Brain microvascular endothelial cell (primary cell): ENCODE results near the gene HACE1.
"Not testable (repeated sequence)": the region's sequence is repeated elsewhere in the genome, so short reads cannot be mapped to it uniquely, and the experiment has no call there.

ENCODE experiments used
- DNase-seq: peaks from one replicate; pipeline ENCODE4 v3.0.0-alpha.2; 2020
- H3K27ac ChIP-seq: fragments of 250-450 bp; sonication (Bioruptor Pico); 2 replicates; pipeline ENCODE4 v1.5.1; 2020; ENCODE audit warnings: mild to moderate bottlenecking, moderate library complexity
- H3K27me3 ChIP-seq: fragments of 250-450 bp; sonication (Bioruptor Pico); replicated peaks from 2 replicates; pipeline ENCODE4 v1.5.1; 2020; ENCODE audit warnings: mild to moderate bottlenecking
- H3K36me3 ChIP-seq: fragments of 250-450 bp; sonication (Bioruptor Pico); replicated peaks from 2 replicates; pipeline ENCODE4 v1.5.1; 2020; ENCODE audit warnings: mild to moderate bottlenecking
- H3K4me3 ChIP-seq: 2 replicates; pipeline ENCODE4 v1.5.1; 2011; ENCODE audit warnings: low read depth, mild to moderate bottlenecking, control low read depth, low read length, moderate library complexity
- CTCF ChIP-seq: IDR thresholded peaks from 2 replicates; pipeline ENCODE4 v1.5.1; 2011; ENCODE audit warnings: low read depth, mild to moderate bottlenecking, moderate library complexity, low read length, control low read depth, inconsistent platforms; ENCODE audit errors: missing control alignments
- in situ Hi-C: cut with HindIII; loops from 2 replicates; pipeline ENCODE4 v1.10.0; 2017; ENCODE audit warnings: low sequenced_read_pairs, low pct_ligation_motif_present

HACE1 gene

GRCh38 chr6:104837158-104837557, 22.6 kb downstream of the HACE1 start:
- no peak for DNase-seq
- Histone ChIP-seq H3K27ac (no peak overlapping the region), H3K27me3 (no peaks in the 10 kb centered on the region), H3K36me3 (no peaks in the 10 kb centered on the region), H3K4me3 (no peak overlapping the region)
- in situ Hi-C loops, result no loop called here
- no peak for TF ChIP-seq CTCF

- H3K36me3 ChIP-seq, H3K27ac ChIP-seq, H3K4me3 ChIP-seq, H3K27me3 ChIP-seq, in situ Hi-C loops, DNase-seq: not testable (repeated sequence)
Measured at GRCh38 chr6:104836479-104837020, 23.2 kb downstream of the HACE1 start.

GRCh38 chr6:104835782-104836181, 23.9 kb downstream of the HACE1 start:
- TF ChIP-seq CTCF, result no peak
- Histone ChIP-seq H3K27me3 (no peaks in the 10 kb centered on the region), H3K36me3 (no peaks in the 10 kb centered on the region), H3K27ac (no peak overlapping the region), H3K4me3 (no peak overlapping the region)
- no peak for DNase-seq
- in situ Hi-C loops, result no loop called here

GRCh38 chr6:104829183-104829958, 30.3 kb downstream of the HACE1 start:
- Histone ChIP-seq H3K27ac (no peak overlapping the region), H3K4me3 (no peak overlapping the region), H3K27me3 (no peaks in the 10 kb centered on the region), H3K36me3 (no peaks in the 10 kb centered on the region)
- in situ Hi-C loops, result no loop called here
- DNase-seq, result no peak
- no peak for TF ChIP-seq CTCF

GRCh38 chr6:104828478-104828877, 31.2 kb downstream of the HACE1 start:
- Histone ChIP-seq H3K4me3 (no peak overlapping the region), H3K36me3 (no peaks in the 10 kb centered on the region), H3K27me3 (no peaks in the 10 kb centered on the region), H3K27ac (no peak overlapping the region)
- TF ChIP-seq CTCF, result no peak
- in situ Hi-C loops, result no loop called here
- DNase-seq, result no peak

GRCh38 chr6:104820820-104821219, 38.9 kb downstream of the HACE1 start:
- H3K27me3 ChIP-seq, H3K27ac ChIP-seq, DNase-seq, H3K4me3 ChIP-seq, in situ Hi-C loops, H3K36me3 ChIP-seq: not testable (repeated sequence)

GRCh38 chr6:104816125-104816524, 43.6 kb downstream of the HACE1 start:
- DNase-seq, result no peak
- H3K36me3 ChIP-seq, result no peaks in the 10 kb centered on the region
- TF ChIP-seq CTCF, result no peak
- H3K27ac ChIP-seq, result no peak overlapping the region
- no peak overlapping the region for H3K4me3 ChIP-seq
- no peaks in the 10 kb centered on the region for H3K27me3 ChIP-seq
- in situ Hi-C loops, result no loop called here
